ENCODE data around the gene ABCG1.
"Not testable (repeated sequence)": the region's sequence is repeated elsewhere in the genome, so short reads cannot be mapped to it uniquely, and the experiment has no call there.

The ABCG1 gene

GRCh38 chr21:42218836-42219605, at the start of gene ABCG1:
ABCG1 (plus strand) TSS chr21:42219140; CDS start chr21:42219263, 123 bp downstream.
- DNase-seq: peak; percentile 52

GRCh38 chr21:42169758-42170157, 49.2 kb upstream of the ABCG1 start:
- no peak for DNase-seq

GRCh38 chr21:42171091-42172053, 47.6 kb upstream of the ABCG1 start:
- DNase-seq: no peak

GRCh38 chr21:42172596-42173483, 46.1 kb upstream of the ABCG1 start:
- no peak for DNase-seq

GRCh38 chr21:42174173-42174572, 44.8 kb upstream of the ABCG1 start:
- no peak for DNase-seq

- no peak for DNase-seq
Measured at GRCh38 chr21:42175110-42175710, 43.7 kb upstream of the ABCG1 start.

GRCh38 chr21:42176859-42177258, 42.1 kb upstream of the ABCG1 start:
- DNase-seq: no peak

- peak; percentile 64 for DNase-seq
Measured at GRCh38 chr21:42179316-42179715, 39.6 kb upstream of the ABCG1 start.

GRCh38 chr21:42180001-42180400, 38.9 kb upstream of the ABCG1 start:
- not testable (repeated sequence) for DNase-seq

GRCh38 chr21:42182713-42183371, 36.1 kb upstream of the ABCG1 start:
- DNase-seq: no peak

- no peak for DNase-seq
Measured at GRCh38 chr21:42183374-42184266, 35.3 kb upstream of the ABCG1 start.

GRCh38 chr21:42186591-42186990, 32.3 kb upstream of the ABCG1 start:
- no peak for DNase-seq

- peak; percentile 76 for DNase-seq
Measured at GRCh38 chr21:42187976-42188653, 30.8 kb upstream of the ABCG1 start.

GRCh38 chr21:42188663-42189062, 30.3 kb upstream of the ABCG1 start:
- DNase-seq: no peak

GRCh38 chr21:42189431-42189830, 29.5 kb upstream of the ABCG1 start:
- no peak for DNase-seq

GRCh38 chr21:42189860-42190485, 29.0 kb upstream of the ABCG1 start:
- DNase-seq: no peak

GRCh38 chr21:42190486-42190863, 28.5 kb upstream of the ABCG1 start:
- DNase-seq: no peak

- no peak for DNase-seq
Measured at GRCh38 chr21:42191064-42191463, 27.9 kb upstream of the ABCG1 start.
